ENCODE measurements around the gene LRGUK.
"Not testable (repeated sequence)": the region's sequence is repeated elsewhere in the genome, so short reads cannot be mapped to it uniquely, and the experiment has no call there.

The LRGUK gene

GRCh38 chr7:134126966-134127848, at the start of gene LRGUK:
TSS of gene LRGUK (plus strand) at chr7:134127340. CDS start at chr7:134127368, 28 bp downstream.
- peak; percentile 77 for DNase-seq

- DNase-seq: not testable (repeated sequence)
Observed at GRCh38 chr7:134077560-134077959, 49.6 kb upstream of the LRGUK start.

GRCh38 chr7:134078991-134079390, 48.1 kb upstream of the LRGUK start:
- no peak for DNase-seq

GRCh38 chr7:134081695-134082094, 45.4 kb upstream of the LRGUK start:
- DNase-seq: no peak

- DNase-seq: no peak
Observed at GRCh38 chr7:134083766-134084487, 43.2 kb upstream of the LRGUK start.

- DNase-seq: no peak
Observed at GRCh38 chr7:134084488-134085144, 42.5 kb upstream of the LRGUK start.

- no peak for DNase-seq
Observed at GRCh38 chr7:134085311-134085710, 41.8 kb upstream of the LRGUK start.

GRCh38 chr7:134086998-134087735, 40.0 kb upstream of the LRGUK start:
- no peak for DNase-seq

GRCh38 chr7:134088199-134088598, 38.9 kb upstream of the LRGUK start:
- no peak for DNase-seq

GRCh38 chr7:134089446-134089845, 37.7 kb upstream of the LRGUK start:
- DNase-seq: no peak

GRCh38 chr7:134098072-134098471, 29.1 kb upstream of the LRGUK start:
- DNase-seq: no peak

GRCh38 chr7:134101716-134102115, 25.4 kb upstream of the LRGUK start:
- no peak for DNase-seq

- DNase-seq: no peak
Observed at GRCh38 chr7:134104166-134104565, 23.0 kb upstream of the LRGUK start.

GRCh38 chr7:134105841-134106240, 21.3 kb upstream of the LRGUK start:
- DNase-seq: no peak

GRCh38 chr7:134108802-134109201, 18.3 kb upstream of the LRGUK start:
- no peak for DNase-seq

GRCh38 chr7:134113655-134114054, 13.5 kb upstream of the LRGUK start:
- DNase-seq: no peak

GRCh38 chr7:134114992-134115391, 12.1 kb upstream of the LRGUK start:
- no peak for DNase-seq

- DNase-seq: no peak
Observed at GRCh38 chr7:134120405-134120804, 6.7 kb upstream of the LRGUK start.

GRCh38 chr7:134121632-134122139, 5.5 kb upstream of the LRGUK start:
- no peak for DNase-seq

GRCh38 chr7:134122980-134123379, 4.2 kb upstream of the LRGUK start:
- DNase-seq: no peak

GRCh38 chr7:134126146-134126545, 994 bp upstream of the LRGUK start:
- DNase-seq: no peak

- DNase-seq: no peak
Observed at GRCh38 chr7:134126596-134126965, 559 bp upstream of the LRGUK start.

- no peak for DNase-seq
Observed at GRCh38 chr7:134128829-134129228, 1.7 kb downstream of the LRGUK start.
